Panc1 (cell line): ENCODE data around the gene IFIT5. TPM values are rescaled to one million over a fixed set of nuclear protein-coding genes. Genes with fewer than 3 reads are reported as not detected.

ENCODE experiments used
- ATAC-seq: fragments of 200-7000 bp; cut with Tn5 transposase; 2 replicates; pipeline ENCODE4 v1.9.1; 2020; ENCODE audit warnings: mild to moderate bottlenecking, moderate library complexity
- Bru-seq: library from RNA; stranded (reverse); fragments of 400-500 nt; gene quantifications from one replicate; lab custom pipeline; 2021; lab: Mats Ljungman, UMichigan
- BruChase-seq, 2 experiments: library from RNA; stranded (reverse); fragments of 400-500 nt; gene quantifications; one replicate each; lab custom pipeline; 2021; lab: Mats Ljungman, UMichigan
- BruUV-seq: library from RNA; stranded (reverse); fragments of 400-500 nt; replicated peaks from 2 replicates; lab custom pipeline; 2021; lab: Mats Ljungman, UMichigan
- CTCF ChIA-PET: fragments of 300-600 bp; sonication (Branson Sonifier 250); formaldehyde crosslinking; loops from one replicate; lab custom pipeline; 2022; ENCODE audit warnings: antibody characterized with exemption; lab: Charles Lee
- POLR2A ChIA-PET: fragments of 300-600 bp; sonication (Branson Sonifier 250); formaldehyde crosslinking; loops from one replicate; lab custom pipeline; 2022; ENCODE audit warnings: antibody characterized with exemption; lab: Charles Lee
- DNase-seq: peaks from one replicate; pipeline ENCODE4 v3.0.0-alpha.2; 2010; ENCODE audit warnings: low read depth, low spot score
- H3K27ac ChIP-seq: 2 replicates; pipeline ENCODE4 v1.5.1; 2011; ENCODE audit warnings: mild to moderate bottlenecking, low read length, inconsistent platforms
- H3K27me3 ChIP-seq: fragments of 200-500 bp; sonication (Bioruptor generic); 2 replicates; pipeline ENCODE4 v1.6.0; 2014; ENCODE audit warnings: low read length, inconsistent platforms; ENCODE audit not compliant: control insufficient read depth, insufficient read depth
- H3K36me3 ChIP-seq: fragments of 200-500 bp; sonication (Bioruptor generic); 2 replicates; pipeline ENCODE4 v1.5.1; 2014; ENCODE audit warnings: inconsistent platforms, mild to moderate bottlenecking, low read length, moderate library complexity; ENCODE audit not compliant: control insufficient read depth, insufficient read depth
- H3K4me1 ChIP-seq: 2 replicates; pipeline ENCODE4 v1.5.1; 2011; ENCODE audit warnings: inconsistent platforms, mild to moderate bottlenecking, low read length, moderate library complexity; ENCODE audit not compliant: control insufficient read depth, insufficient read depth
- H3K4me3 ChIP-seq, 2 experiments: 2 replicates each; pipeline ENCODE4 v1.5.1; 2011 to 2012; ENCODE audit warnings: low read depth in 2 of 2, low read length in 2 of 2, mild to moderate bottlenecking in 2 of 2, inconsistent platforms in 1 of 2, moderate library complexity in 1 of 2
- H3K9me3 ChIP-seq: fragments of 200-500 bp; sonication (Bioruptor generic); 2 replicates; pipeline ENCODE4 v1.5.1; 2014; ENCODE audit warnings: low read depth, mild to moderate bottlenecking, inconsistent platforms, low read length, moderate library complexity; ENCODE audit not compliant: control insufficient read depth, insufficient read depth
- CTCF ChIP-seq: fragments of 450-650 bp; IDR thresholded peaks from 2 replicates; pipeline ENCODE4 v1.5.1; 2017; ENCODE audit warnings: mild to moderate bottlenecking
- POLR2AphosphoS5 ChIP-seq: IDR thresholded peaks from 2 replicates; pipeline ENCODE4 v1.6.1; 2012; ENCODE audit warnings: mild to moderate bottlenecking, low read depth, low read length, moderate library complexity
- REST ChIP-seq, 2 experiments: IDR thresholded peaks; 2 replicates each; pipeline ENCODE4 v1.6.1; 2011 to 2012; ENCODE audit warnings: low read depth in 2 of 2, control low read depth in 1 of 2, low read length in 1 of 2, mild to moderate bottlenecking in 1 of 2, moderate library complexity in 1 of 2; ENCODE audit not compliant: insufficient read depth in 1 of 2
- SIN3A ChIP-seq: IDR thresholded peaks from 2 replicates; pipeline ENCODE4 v1.6.1; 2012; ENCODE audit warnings: low read depth, mild to moderate bottlenecking, low read length, moderate library complexity, borderline replicate concordance; ENCODE audit not compliant: insufficient read depth
- TCF7L2 ChIP-seq: IDR thresholded peaks from 2 replicates; pipeline ENCODE4 v1.6.1; 2011; ENCODE audit warnings: mild to moderate bottlenecking, low read depth, low read length, inconsistent platforms
- in situ Hi-C: cut with HindIII; loops from 2 replicates; pipeline ENCODE4 v1.10.0; 2016; ENCODE audit warnings: low sequenced_read_pairs, low pct_unique_long_range_greater_than_20kb
- intact Hi-C: fragments of 100-400 bp; cut with micrococcal nuclease; formaldehyde crosslinking; loops from one replicate; pipeline ENCODE4 v1.10.0; 2022; ENCODE audit not compliant: unreplicated experiment
- long read RNA-seq: library from polyadenylated mRNA; unstranded; transcript quantifications from one replicate; pipeline ENCODE4 v2.0.0, GENCODE V29; 2021; ENCODE audit not compliant: unreplicated experiment
- polyA plus RNA-seq: library from polyadenylated mRNA; unstranded; fragments of >200 nt; gene quantifications from one replicate; pipeline ENCODE4 v1.2.1, GENCODE V29; 2012; ENCODE audit warnings: missing spikeins; ENCODE audit not compliant: insufficient read length
- total RNA-seq: library from RNA; stranded (reverse); gene quantifications from one replicate; pipeline ENCODE4 v1.2.1, GENCODE V29; 2021; ENCODE audit not compliant: unreplicated experiment

Gene IFIT5
- total RNA-seq (11.1 TPM), Bru-seq, nascent RNA (percentile 70 among the genes with signal in this experiment), BruChase-seq, experiment 1, labeled RNA remaining after a 2-hour chase (percentile 94 among the genes with signal in this experiment), BruChase-seq, experiment 2, labeled RNA remaining after a 6-hour chase (percentile 73 among the genes with signal in this experiment)
- polyA plus RNA-seq = 3.6 TPM
- long read RNA-seq, full-length matches to known transcripts = 44 of 47 reads
- long read RNA-seq, partial matches to known transcripts = 0 of 47 reads
- long read RNA-seq, other reads (novel, unspliced or antisense) = 3 of 47 reads

- peak within 1 kb of the TSS; percentile 87 for H3K27ac ChIP-seq
Observed at GRCh38 chr10:89414146-89414878, at the start of gene IFIT5. TSS of gene IFIT5 (plus strand) at chr10:89414568. CDS start at chr10:89414799, 231 bp downstream.

DNA sequence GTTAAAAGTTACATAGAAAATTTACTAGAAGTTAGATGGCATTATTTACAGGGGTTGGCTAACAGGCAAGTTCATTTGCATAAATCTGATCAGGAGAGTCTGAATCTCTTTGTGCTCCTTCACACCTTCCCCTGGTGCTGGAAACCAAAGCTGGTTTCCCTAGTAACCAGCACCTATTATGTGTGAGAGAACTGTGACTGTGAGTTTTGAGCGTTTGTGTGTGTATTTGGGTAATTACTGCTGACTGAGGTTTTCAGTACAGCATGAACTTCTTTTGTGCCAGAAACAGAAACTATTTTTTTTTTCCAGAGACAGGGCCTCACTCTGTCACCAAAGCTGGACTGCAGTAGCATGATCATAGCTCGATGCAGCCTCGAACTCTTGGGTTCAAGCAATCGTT is 46.8 kb upstream of the IFIT5 start:
- TF ChIP-seq REST (IDR thresholded peaks at IDR 0.05; ENCODE audit: insufficient read depth in 1 of 2, low read depth in 2 of 2, low read length in 1 of 2) = no peak
- TF ChIP-seq SIN3A = no peak
- no peak for TF ChIP-seq TCF7L2
- TF ChIP-seq POLR2AphosphoS5 = no peak
- TF ChIP-seq CTCF = no peak
- H3K27ac ChIP-seq = no peak overlapping the region
- no peak for ATAC-seq
- H3K36me3 ChIP-seq = no peaks in the 10 kb centered on the region
- no peaks in the 10 kb centered on the region for H3K9me3 ChIP-seq
- ChIA-PET CTCF (no interaction called here), POLR2A (no interaction called here)
- in situ Hi-C loops = no loop called here
- H3K27me3 ChIP-seq = no peaks in the 10 kb centered on the region
- H3K4me3 ChIP-seq = no peak overlapping the region
- BruUV-seq = no TSS peak
- peaks cover 3% of the 10 kb centered on the region; the same call in 1 of the 2 replicates for H3K4me1 ChIP-seq
- DNase-seq = no peak
- intact Hi-C loops = no loop called here

More at GRCh38 chr10:89414146-89414878, at the start of gene IFIT5:
- in situ Hi-C loops = no loop called here
- intact Hi-C loops = no loop called here
- H3K27me3 ChIP-seq = no peaks in the 10 kb centered on the region
- ChIA-PET CTCF (interaction anchor here (0.5 kb wide), 1 partner anchor 142 kb away, joined by 3 read pairs; no protein-coding TSS in a partner anchor), POLR2A (no interaction called here)
- TF ChIP-seq SIN3A = no peak
- peak; percentile 52 for TF ChIP-seq TCF7L2
- TF ChIP-seq POLR2AphosphoS5 = peak; percentile 51
- H3K36me3 ChIP-seq = no peaks in the 10 kb centered on the region
- TSS peak; percentile 86 for BruUV-seq
- peak within 1 kb of the TSS; percentile 66 to 96 for H3K4me3 ChIP-seq
- DNase-seq (peak; percentile 66), ATAC-seq (peak; percentile 94)
- H3K9me3 ChIP-seq = no peaks in the 10 kb centered on the region
- peaks cover 11% of the 10 kb centered on the region for H3K4me1 ChIP-seq
